ENCODE results near the gene TCFL5.

TCFL5 gene

GRCh38 chr20:62861726-62862336, at the start of gene TCFL5:
Gene TCFL5 (minus strand): TSS chr20:62861822. CDS start chr20:62861670, 152 bp downstream.
- peak in 54 of 58 donors; percentile 63 to 95 (median 87) for DNase-seq

DNA sequence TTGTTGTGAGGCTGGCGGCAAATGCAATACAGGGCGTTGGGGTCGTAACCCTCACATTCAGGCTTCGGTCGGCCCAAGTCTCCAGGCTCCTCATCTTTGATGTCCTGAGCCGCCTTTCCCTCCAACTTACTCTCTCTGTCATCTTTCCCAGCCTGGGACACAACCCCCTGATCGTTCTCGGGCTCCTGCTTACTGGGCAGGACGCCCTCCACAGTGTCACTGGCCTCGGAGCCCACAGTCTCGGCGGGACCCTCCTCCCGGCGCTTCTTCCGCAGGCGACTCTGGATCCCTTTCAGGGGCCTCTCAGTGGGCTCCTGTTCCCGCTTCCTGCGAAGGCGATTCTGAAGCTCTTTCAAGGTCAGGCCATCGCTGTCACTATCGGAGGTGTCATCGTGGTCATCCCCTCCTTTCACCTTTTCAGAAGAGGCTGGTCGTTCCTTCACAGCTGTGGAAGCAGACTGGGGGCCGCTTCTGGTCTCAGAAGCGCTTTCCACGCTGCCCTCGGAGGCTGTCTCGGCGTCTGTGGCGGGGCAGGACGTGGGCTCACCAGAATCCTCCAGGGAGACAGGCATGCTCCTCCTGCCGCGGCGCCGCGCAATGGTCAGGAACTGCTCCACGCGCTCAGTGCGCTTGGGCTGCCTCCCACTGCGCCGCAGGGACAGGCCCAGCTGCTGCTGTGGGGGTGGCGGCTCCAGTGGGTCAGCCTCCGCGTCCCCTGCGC, 49.3 kb upstream of the TCFL5 start:
- DNase-seq: no peak

GRCh38 chr20:62910217-62910766, 48.7 kb upstream of the TCFL5 start:
- DNase-seq: no peak

DNA sequence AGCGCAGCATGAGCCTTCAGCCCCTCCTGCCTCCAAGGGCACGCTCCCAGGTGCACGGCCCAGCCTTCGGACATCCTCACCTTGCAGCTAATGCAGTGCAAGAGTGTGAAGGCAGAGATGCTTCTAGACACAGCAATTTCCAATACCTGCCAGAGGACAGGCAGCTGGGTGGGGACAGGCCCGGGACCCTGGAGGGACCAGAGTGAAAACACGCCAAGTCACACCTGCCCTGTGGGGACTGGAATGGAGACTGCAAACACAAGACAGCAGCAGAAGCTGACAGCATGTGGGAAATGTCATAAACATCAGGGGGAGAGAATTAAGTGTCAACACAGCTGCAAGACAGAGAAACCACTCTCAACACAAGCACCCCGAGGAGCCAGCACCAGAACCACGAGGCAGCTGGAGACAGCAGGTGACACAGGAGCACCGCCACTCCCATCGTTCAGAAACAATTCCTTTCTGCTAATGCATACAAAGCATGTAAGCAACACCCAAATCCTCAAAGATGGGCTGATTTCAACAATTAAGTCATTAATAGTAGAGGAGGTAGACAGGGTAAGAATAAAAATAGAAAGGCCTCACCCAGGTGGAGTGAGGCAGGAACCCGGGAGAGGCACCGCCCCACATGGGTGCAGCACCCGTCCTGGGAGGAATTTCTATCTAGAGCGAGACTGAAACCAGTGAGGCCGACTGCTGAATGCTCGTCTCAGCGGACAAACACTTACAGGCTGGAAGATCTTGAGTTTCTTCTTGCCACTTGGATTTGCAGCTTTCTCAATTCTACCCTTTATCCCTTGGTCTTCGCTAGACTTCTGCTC, 47.6 kb upstream of the TCFL5 start:
- DNase-seq: peak in 1 of 58 donors; percentile 38

DNA sequence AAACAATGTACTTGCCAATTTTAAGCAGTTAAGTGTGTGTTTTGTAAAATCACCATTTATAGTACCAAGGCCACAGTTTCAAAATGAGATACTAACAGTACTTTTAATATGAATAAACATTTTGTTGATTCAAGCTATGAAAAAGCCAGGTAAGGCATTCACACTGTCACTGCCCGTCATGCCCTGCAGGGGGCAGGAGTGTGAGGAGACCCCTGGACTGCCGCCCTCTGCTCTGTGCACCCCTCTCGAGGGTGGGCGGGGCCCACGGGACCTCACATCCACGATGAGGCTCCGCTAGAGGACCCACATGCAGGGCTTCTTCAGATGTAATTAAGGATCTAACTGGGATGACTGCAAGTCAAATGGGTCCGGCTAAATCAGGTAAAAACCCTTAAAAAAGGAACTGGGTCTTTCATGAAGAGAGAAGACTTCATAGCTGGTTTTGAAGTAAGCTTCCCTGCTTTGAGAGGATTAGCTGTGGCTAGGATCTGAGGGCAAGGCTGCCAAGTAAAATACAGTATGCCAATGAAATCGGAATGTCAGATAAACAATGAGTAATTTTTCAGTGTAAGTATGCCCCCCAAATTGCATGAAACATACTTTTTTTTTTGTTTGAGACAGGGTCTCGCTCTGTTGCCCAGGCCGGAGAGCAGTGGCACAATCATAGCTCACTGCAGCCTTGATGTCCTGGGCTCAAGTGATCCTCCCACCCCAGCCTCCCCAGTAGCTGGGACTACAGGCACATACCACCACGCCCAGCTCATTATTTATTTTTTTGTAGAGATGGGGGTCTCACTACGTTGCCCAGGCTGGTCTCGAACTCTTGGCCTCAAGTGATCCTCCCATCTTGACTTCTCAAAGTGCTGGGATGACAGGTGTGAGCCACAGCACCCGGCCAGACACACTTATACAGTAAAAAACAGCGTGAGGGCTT, 46.0 kb upstream of the TCFL5 start:
- DNase-seq: no peak

DNA sequence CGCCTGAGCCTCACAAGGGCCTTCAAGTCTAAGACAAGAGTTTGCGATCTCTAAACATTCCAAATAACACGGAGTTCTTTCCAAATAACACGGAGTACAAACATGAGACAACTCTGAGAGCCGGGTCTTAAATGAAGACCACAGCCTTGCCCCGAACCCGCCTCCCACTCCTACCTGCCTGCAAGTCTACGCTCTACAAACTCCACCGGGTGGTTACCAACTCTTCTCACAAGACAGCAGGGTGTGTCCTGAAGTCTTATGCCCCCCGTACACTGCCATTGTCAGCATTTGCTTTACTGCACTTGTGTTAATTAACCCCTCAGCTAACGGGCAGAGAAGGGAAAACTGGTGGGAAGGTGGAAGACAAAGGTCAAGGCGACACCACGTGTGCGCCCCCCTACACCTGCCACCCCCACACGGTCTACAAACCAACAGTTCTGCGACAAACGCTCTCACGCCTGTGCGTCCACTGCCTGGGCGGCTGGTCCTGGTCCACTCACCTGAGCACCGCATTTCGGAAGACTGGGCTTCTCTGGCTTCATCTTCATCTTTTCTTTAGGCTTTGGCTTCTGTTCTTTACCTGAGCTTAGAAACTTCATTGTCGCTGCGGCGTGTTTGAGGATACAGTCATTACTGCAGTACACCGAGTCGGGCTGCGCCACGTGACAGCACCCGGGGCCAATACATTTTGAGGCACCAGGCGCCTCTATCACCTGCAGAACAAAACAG, 45.2 kb upstream of the TCFL5 start:
- DNase-seq: no peak

DNA sequence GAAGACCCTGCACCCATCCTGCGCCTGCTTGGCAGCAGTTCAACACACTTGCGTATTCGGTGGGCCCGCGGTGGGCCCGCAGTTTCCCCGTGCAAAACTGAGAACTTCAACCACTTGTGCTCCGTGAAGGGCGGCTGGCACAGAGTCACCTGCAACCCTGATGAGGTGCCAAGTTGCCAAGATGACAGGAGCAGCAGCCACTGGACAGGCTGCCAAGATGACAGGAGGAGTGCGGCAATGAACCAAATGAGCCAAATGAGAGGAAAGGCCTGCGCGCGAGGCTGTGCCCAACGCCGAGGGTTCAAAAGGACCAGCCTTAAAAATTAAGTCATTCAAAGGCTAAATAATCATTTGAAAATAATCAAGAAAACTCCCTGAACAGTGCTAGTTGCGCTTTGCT, 44.6 kb upstream of the TCFL5 start:
- peak in 12 of 58 donors; percentile 5 to 39 (median 18) for DNase-seq

DNA sequence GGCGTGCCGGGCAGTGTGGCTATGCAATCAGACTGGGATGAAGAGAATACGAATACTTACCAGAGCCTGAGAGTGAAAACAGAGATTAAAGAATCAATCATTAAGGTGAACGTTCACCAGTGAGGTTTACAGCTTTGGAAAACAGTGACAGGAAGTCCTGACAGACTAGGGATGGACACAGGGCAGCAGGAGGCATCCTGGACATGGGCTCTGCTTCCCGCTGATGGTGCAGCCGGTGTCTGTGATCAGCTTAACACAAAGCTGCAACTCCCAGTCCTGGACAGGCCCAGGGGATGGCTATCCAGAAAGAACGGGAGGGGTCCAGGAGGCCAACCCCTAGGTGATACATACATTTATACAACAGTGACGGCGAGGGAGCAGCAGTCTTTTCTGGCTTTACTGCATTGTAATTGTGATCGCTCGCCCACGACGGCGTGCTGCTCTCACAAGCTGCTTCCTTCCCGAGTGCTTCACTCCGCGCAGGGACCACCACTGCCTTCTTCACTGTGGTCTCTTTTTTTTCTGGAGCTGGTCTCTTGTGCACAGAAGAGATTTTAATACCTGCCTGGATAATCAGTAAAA, 44.0 kb upstream of the TCFL5 start:
- DNase-seq: no peak

- no peak for DNase-seq
Observed at GRCh38 chr20:62902926-62903615, 41.4 kb upstream of the TCFL5 start.

- no peak for DNase-seq
Observed at GRCh38 chr20:62901891-62902290, 40.3 kb upstream of the TCFL5 start.

DNA sequence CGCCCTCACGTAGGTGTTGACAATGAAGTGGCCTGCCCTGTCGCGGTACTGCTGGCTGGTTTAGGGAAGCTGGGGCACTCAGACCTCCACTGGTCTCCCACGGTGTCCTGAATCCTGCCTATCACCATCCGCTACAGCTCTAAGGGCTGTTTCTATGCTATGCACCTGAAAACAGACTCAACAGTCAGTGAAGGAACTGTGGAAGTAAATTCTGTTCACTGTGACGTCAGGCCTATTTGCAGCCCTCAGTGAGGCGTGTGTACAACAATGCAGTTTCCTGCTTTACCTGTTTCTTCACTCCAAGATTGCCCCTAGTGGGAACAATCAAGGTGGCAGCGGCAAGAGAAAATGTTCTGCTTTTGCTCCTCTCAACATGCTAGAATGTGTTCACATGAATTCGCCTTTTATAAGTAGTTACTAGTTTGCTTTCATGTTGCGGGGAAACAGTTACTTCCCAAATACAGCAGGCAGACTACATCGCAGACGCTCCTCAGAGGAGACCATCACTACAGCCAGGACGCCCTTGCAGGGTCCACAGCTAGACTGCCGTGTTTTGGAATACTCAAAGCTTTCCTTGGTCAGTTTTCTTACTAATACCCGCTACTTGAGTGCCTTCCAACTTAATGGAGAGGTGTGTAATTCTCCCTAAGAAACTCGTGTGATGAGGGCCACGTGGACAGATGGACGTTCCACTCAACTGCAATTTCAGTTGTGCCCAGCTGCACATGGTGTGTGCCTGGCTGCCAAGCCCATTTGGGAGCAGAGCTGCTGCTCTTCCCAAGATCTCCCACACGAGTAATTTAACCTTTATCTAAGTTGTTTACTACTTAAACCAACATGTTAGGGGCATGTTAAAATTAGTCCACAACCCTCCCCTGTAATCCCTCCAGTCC, 39.3 kb upstream of the TCFL5 start:
- no peak for DNase-seq

- DNase-seq: peak in 56 of 58 donors; percentile 8 to 90 (median 64)
Observed at GRCh38 chr20:62900052-62900691, 38.5 kb upstream of the TCFL5 start.

DNA sequence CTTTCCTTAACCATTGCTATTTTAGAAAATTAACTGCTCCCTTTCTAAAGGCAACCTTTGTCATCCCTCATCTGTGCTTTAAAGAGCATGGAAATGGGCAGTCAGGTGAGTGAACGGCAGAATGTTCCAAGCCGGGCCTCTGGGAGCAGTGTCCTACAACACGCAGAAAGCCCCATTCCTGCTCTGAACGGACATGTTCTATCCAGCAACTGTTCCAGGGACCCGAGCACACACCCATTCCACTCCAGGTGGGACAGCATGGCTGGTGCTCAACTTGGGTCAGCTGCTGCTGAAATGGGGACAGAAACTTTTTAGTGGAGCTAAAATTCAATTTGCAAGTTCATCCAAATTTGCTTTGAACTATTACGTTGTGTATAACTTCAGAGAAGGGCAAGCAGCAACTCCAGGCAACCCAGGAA, 38.0 kb upstream of the TCFL5 start:
- DNase-seq: peak in 3 of 58 donors; percentile 14 to 34 (median 29)

- DNase-seq: no peak
Observed at GRCh38 chr20:62898970-62899632, 37.5 kb upstream of the TCFL5 start.

GRCh38 chr20:62898093-62898964, 36.7 kb upstream of the TCFL5 start:
- peak in 7 of 58 donors; percentile 7 to 30 (median 20) for DNase-seq

GRCh38 chr20:62897666-62898065, 36.0 kb upstream of the TCFL5 start:
- no peak for DNase-seq
